OCI-LY7 (cell line): Measurements from ENCODE around the gene TBC1D4. TPM values are rescaled to one million over a fixed set of nuclear protein-coding genes. Genes with fewer than 3 reads are reported as not detected.

Experiments
- BruUV-seq: library from RNA; stranded (reverse); fragments of 400-500 nt; replicated peaks from 2 replicates; lab custom pipeline; 2021; lab: Mats Ljungman, UMichigan
- CTCF ChIA-PET: fragments of 300-600 bp; sonication (Branson Sonifier 250); formaldehyde crosslinking; loops from one replicate; lab custom pipeline; 2022; ENCODE audit warnings: antibody characterized with exemption; ENCODE audit not compliant: unreplicated experiment; lab: Charles Lee
- POLR2A ChIA-PET: fragments of 300-600 bp; sonication (Branson Sonifier 250); formaldehyde crosslinking; loops from one replicate; lab custom pipeline; 2022; ENCODE audit warnings: antibody characterized with exemption; lab: Charles Lee
- DNase-seq: peaks from one replicate; pipeline ENCODE4 v3.0.0-alpha.2; 2015; ENCODE audit warnings: low spot score
- H2AFZ ChIP-seq: fragments of 200-600 bp; sonication (generic), shearing (Covaris generic); 2 replicates; pipeline ENCODE4 v1.6.1; 2014; ENCODE audit warnings: mild to moderate bottlenecking, antibody characterized with exemption, low read length, moderate library complexity
- H3K27ac ChIP-seq: fragments of 200-600 bp; sonication (generic); 2 replicates; pipeline ENCODE4 v1.5.1; 2014; ENCODE audit warnings: mixed run types, low read depth, mild to moderate bottlenecking, moderate library complexity, low read length, inconsistent platforms; ENCODE audit not compliant: poor library complexity, severe bottlenecking
- H3K36me3 ChIP-seq: fragments of 200-600 bp; sonication (generic); 2 replicates; pipeline ENCODE4 v1.6.1; 2014; ENCODE audit warnings: mild to moderate bottlenecking, antibody characterized with exemption, low read length, moderate library complexity, mixed read lengths; ENCODE audit not compliant: insufficient read depth
- H3K4me1 ChIP-seq: fragments of 200-600 bp; sonication (generic); 2 replicates; pipeline ENCODE4 v1.5.1; 2014; ENCODE audit warnings: mild to moderate bottlenecking, low read length; ENCODE audit not compliant: insufficient read depth, poor library complexity, severe bottlenecking
- H3K4me2 ChIP-seq: fragments of 200-600 bp; sonication (generic); 2 replicates; pipeline ENCODE4 v1.6.1; 2014; ENCODE audit warnings: mild to moderate bottlenecking, low read length
- H3K4me3 ChIP-seq: fragments of 200-600 bp; sonication (generic); 2 replicates; pipeline ENCODE4 v1.5.1; 2014; ENCODE audit warnings: mild to moderate bottlenecking, low read depth, low read length; ENCODE audit not compliant: poor library complexity, severe bottlenecking
- H3K79me2 ChIP-seq: fragments of 200-600 bp; sonication (generic); 2 replicates; pipeline ENCODE4 v1.6.1; 2016; ENCODE audit warnings: low read depth, mild to moderate bottlenecking, low read length, moderate library complexity, mixed read lengths; ENCODE audit not compliant: insufficient read depth
- H3K9me2 ChIP-seq: fragments of 200-600 bp; sonication (generic); 2 replicates; pipeline ENCODE4 v1.6.1; 2016; ENCODE audit warnings: mild to moderate bottlenecking, low read length, mixed read lengths; ENCODE audit not compliant: insufficient read depth
- H3K9me3 ChIP-seq: fragments of 200-600 bp; sonication (generic); 2 replicates; pipeline ENCODE4 v1.6.1; 2014; ENCODE audit warnings: mild to moderate bottlenecking, mixed run types, low read length, mixed read lengths
- H4K20me1 ChIP-seq: fragments of 200-600 bp; sonication (generic); 2 replicates; pipeline ENCODE4 v1.6.1; 2014; ENCODE audit warnings: mild to moderate bottlenecking, antibody characterized with exemption, low read length, moderate library complexity, mixed read lengths; ENCODE audit not compliant: insufficient read depth
- EZH2phosphoT487 ChIP-seq: fragments of 200-600 bp; sonication (generic); IDR thresholded peaks from 2 replicates; pipeline ENCODE4 v1.6.1; 2018; ENCODE audit warnings: low read depth, borderline replicate concordance, mild to moderate bottlenecking, mixed run types, antibody characterized with exemption, low read length, moderate library complexity, mixed read lengths
- intact Hi-C: fragments of 100-400 bp; cut with micrococcal nuclease; formaldehyde crosslinking; loops from one replicate; pipeline ENCODE4 v1.10.0; 2022; ENCODE audit not compliant: unreplicated experiment
- total RNA-seq, 2 experiments: library from RNA; depleted of rRNA in 1 of 2; stranded (reverse); fragments of >200 nt in 1 of 2; shearing (Covaris generic) in 1 of 2; gene quantifications; 2 replicates each; pipeline ENCODE4 v1.2.3, GENCODE V29; 2014 to 2022
- TF ChIP-seq, protein P1 (sequence below): fragments of 200-600 bp; sonication (generic); conservative IDR thresholded peaks from 2 replicates; pipeline ENCODE4 v1.5.1; 2014; ENCODE audit warnings: mild to moderate bottlenecking, antibody characterized with exemption, low read length, moderate library complexity, mixed read lengths

Gene TBC1D4
- total RNA-seq, 2 experiments from 2014 or later, result 21.7 to 24.3 TPM

DNA sequence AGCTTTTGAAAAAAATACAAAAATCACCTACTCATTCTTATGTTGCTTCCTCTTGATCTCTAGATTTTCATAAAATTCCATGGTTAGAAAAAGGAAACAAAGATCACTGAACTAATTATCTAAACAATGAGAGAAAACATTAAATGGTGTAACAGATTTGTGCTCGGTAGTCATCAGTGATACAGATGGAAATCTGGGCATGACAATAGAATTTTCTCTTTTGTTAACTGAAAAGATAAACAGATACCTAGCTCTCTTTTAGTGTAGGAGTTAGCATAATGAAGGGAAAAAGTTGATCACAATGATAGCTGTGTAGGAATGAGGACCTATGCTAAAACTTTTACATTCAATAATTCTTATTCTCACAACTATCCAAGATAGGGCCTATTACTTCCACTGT is 103.7 kb downstream of the TBC1D4 start:
- H3K36me3 ChIP-seq, result no peaks in the 10 kb centered on the region
- H3K79me2 ChIP-seq, result no peaks in the 10 kb centered on the region
- H3K4me3 ChIP-seq, result no peak overlapping the region
- no peak overlapping the region for H2AFZ ChIP-seq
- no peaks in the 10 kb centered on the region for H4K20me1 ChIP-seq
- no peaks in the 10 kb centered on the region for H3K9me3 ChIP-seq
- TF ChIP-seq, protein P1, sequence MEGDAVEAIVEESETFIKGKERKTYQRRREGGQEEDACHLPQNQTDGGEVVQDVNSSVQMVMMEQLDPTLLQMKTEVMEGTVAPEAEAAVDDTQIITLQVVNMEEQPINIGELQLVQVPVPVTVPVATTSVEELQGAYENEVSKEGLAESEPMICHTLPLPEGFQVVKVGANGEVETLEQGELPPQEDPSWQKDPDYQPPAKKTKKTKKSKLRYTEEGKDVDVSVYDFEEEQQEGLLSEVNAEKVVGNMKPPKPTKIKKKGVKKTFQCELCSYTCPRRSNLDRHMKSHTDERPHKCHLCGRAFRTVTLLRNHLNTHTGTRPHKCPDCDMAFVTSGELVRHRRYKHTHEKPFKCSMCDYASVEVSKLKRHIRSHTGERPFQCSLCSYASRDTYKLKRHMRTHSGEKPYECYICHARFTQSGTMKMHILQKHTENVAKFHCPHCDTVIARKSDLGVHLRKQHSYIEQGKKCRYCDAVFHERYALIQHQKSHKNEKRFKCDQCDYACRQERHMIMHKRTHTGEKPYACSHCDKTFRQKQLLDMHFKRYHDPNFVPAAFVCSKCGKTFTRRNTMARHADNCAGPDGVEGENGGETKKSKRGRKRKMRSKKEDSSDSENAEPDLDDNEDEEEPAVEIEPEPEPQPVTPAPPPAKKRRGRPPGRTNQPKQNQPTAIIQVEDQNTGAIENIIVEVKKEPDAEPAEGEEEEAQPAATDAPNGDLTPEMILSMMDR, result no peak
- no peak for TF ChIP-seq EZH2phosphoT487
- H3K9me2 ChIP-seq, result no peaks in the 10 kb centered on the region
- intact Hi-C loops, result no loop called here
- H3K4me2 ChIP-seq, result no peak overlapping the region
- BruUV-seq, result no TSS peak
- H3K27ac ChIP-seq, result no peak overlapping the region
- DNase-seq, result no peak
- POLR2A ChIA-PET, result interaction anchor here (1.0 to 1.9 kb wide), 6 partner anchors 11 to 54 kb away, joined by 3 to 13 read pairs (median 4); no protein-coding TSS in a partner anchor
- CTCF ChIA-PET, result no interaction called here
- peaks cover 9% of the 10 kb centered on the region for H3K4me1 ChIP-seq

DNA sequence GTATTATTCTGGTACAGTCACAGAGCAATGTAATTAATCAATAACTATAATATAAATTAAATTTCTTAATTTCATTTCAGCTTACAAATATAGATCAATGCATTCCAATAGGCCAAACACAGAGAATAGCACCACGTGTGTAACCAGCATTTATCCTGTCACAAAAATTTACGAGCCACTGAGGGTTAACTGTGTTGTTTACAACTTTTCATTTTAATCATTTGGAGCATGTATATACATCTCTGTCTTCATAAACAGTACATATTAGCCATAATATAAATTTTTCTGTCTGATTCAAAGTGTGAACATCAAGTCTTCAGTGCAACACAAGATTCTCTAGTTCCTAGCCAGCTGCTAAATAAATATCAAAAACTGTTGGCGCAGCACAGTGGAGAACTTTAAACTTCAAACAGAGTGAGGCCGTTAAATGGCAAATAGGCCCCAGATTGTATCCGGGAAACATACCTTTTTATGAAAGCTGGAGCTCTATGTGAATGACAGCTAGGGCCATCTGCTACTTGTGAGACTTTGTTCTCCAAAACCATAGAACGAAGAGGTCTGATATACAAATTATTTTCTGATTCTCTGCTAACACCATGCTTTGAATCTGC is 105.1 kb downstream of the TBC1D4 start:
- H2AFZ ChIP-seq, result no peak overlapping the region
- no TSS peak for BruUV-seq
- peaks cover 9% of the 10 kb centered on the region; the same call in 1 of the 2 replicates for H3K79me2 ChIP-seq
- no peak overlapping the region for H3K4me2 ChIP-seq
- H3K4me3 ChIP-seq, result no peak overlapping the region
- ChIA-PET CTCF (no interaction called here), POLR2A (interaction anchor here (0.6 to 1.4 kb wide), 4 partner anchors 9 to 54 kb away, joined by 3 read pairs; no protein-coding TSS in a partner anchor)
- no peaks in the 10 kb centered on the region for H3K9me2 ChIP-seq
- H3K36me3 ChIP-seq, result no peaks in the 10 kb centered on the region
- H3K27ac ChIP-seq, result no peak overlapping the region
- no peak for TF ChIP-seq EZH2phosphoT487
- TF ChIP-seq, protein P1, result no peak
- no peak for DNase-seq
- intact Hi-C loops, result no loop called here
- H3K9me3 ChIP-seq, result no peaks in the 10 kb centered on the region
- H4K20me1 ChIP-seq, result no peaks in the 10 kb centered on the region
- peaks cover 23% of the 10 kb centered on the region for H3K4me1 ChIP-seq

DNA sequence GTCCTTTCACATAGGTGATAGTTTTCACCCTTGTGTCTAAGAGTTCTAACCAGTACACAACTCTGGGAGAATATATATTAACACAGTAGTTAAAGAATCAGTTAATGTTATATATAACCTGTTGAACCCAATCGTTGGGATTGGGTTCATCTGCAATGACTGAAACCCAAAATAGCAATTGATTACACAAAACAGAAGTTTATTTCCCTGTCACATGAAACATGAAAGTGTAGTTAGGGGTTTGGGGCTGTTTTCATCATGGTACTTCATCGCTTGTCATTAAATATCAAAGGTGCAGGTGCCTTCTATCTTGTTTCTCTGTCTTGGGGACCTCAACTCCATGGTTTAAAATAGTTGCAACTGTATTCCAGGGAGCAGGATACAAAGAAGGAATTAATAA is 106.6 kb downstream of the TBC1D4 start:
- Histone ChIP-seq H3K9me2 (no peaks in the 10 kb centered on the region), H3K79me2 (peaks cover 10% of the 10 kb centered on the region; the same call in 1 of the 2 replicates), H3K4me1 (peaks cover 38% of the 10 kb centered on the region), H3K27ac (no peak overlapping the region), H4K20me1 (no peaks in the 10 kb centered on the region), H3K9me3 (no peaks in the 10 kb centered on the region), H3K36me3 (no peaks in the 10 kb centered on the region), H3K4me3 (no peak overlapping the region), H3K4me2 (no peak overlapping the region), H2AFZ (no peak overlapping the region)
- TF ChIP-seq, protein P1, result no peak
- TF ChIP-seq EZH2phosphoT487, result no peak
- ChIA-PET POLR2A (interaction anchor here (0.6 to 1.4 kb wide), 4 partner anchors 55 to 1149 kb away, joined by 3 to 5 read pairs (median 4); no protein-coding TSS in a partner anchor), CTCF (no interaction called here)
- DNase-seq, result no peak
- intact Hi-C loops, result no loop called here
- BruUV-seq, result no TSS peak
